SJSA1 (cell line): ENCODE measurements around the gene HTT. TPM values are rescaled to one million over a fixed set of nuclear protein-coding genes. Genes with fewer than 3 reads are reported as not detected.
A peak's percentile ranks its signal among the peaks of the same experiment; 100 is the strongest.

Experiments
- DNase-seq, 2 experiments: peaks; one replicate each; pipeline ENCODE4 v3.0.0-alpha.2; 2015 to 2020; ENCODE audit warnings: low spot score in 2 of 2, low read depth in 1 of 2
- H3K27ac ChIP-seq: fragments of 250-450 bp; sonication (Bioruptor Pico); 2 replicates; pipeline ENCODE4 v1.5.1; 2020; ENCODE audit warnings: mild to moderate bottlenecking, moderate library complexity
- H3K27me3 ChIP-seq: fragments of 250-450 bp; sonication (Bioruptor Pico); replicated peaks from 2 replicates; pipeline ENCODE4 v1.5.1; 2020; ENCODE audit warnings: mild to moderate bottlenecking, moderate library complexity
- H3K36me3 ChIP-seq: fragments of 250-450 bp; sonication (Bioruptor Pico); 2 replicates; pipeline ENCODE4 v1.5.1; 2020; ENCODE audit warnings: mild to moderate bottlenecking
- H3K4me1 ChIP-seq: fragments of 250-450 bp; sonication (Bioruptor Pico); replicated peaks from 2 replicates; pipeline ENCODE4 v1.6.1; 2021; ENCODE audit warnings: mild to moderate bottlenecking
- H3K4me3 ChIP-seq: fragments of 250-450 bp; sonication (Bioruptor Pico); 2 replicates; pipeline ENCODE4 v1.5.1; 2020; ENCODE audit warnings: mild to moderate bottlenecking
- H3K9me3 ChIP-seq: fragments of 250-450 bp; sonication (Bioruptor Pico); replicated peaks from 2 replicates; pipeline ENCODE4 v1.5.1; 2020; ENCODE audit warnings: mild to moderate bottlenecking
- total RNA-seq: library from RNA; depleted of rRNA; stranded (reverse); fragments of >200 nt; shearing (Covaris generic); gene quantifications from 2 replicates; pipeline ENCODE4 v1.2.3, GENCODE V29; 2014

The HTT gene
- total RNA-seq, 1 experiment from 2014 or later: 12.6 TPM

DNA sequence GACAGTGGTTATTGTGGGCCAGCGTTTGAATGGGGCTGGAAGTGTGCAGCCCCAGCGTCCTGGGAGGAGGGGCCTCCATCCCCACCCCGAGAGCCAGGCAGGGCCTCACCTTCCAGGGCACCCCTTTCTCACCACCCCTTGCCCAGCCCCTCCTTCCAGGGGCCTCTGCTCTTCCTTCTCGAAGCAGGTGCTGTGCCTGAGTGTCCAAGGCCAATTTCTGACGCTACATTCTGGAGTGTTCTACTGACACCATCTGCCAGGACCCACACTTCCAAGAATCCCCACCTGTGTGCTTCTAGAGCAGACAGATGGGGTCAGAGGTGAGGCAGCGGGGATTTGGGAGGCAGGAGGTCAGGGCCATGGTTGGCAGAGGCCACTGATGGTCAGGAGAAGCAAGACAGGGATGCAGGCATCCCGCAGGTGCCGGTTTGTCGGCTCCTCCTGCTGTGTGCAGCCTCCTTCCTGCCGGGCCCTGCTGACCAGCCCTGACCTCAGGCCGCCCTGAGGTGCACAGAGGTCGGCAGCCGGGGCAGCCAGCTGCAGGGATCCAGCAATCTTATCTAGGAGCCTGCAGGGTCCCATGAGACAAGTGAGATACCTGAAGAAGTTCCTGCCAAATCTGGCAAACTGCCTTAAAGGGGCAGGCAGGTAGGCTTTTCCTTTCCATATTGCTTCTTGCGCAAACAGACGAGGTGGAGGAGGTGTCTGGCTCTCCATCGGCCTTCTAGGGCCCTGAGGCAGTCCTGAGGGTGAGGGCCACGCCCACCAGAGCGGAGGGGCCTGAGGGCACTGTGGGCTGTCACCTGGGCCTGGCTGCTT is 193.3 kb downstream of the HTT start:
- no peak overlapping the region for H3K4me3 ChIP-seq
- H3K9me3 ChIP-seq: no peaks in the 10 kb centered on the region
- no peak overlapping the region for H3K27ac ChIP-seq
- H3K4me1 ChIP-seq: no peaks in the 10 kb centered on the region
- no peaks in the 10 kb centered on the region for H3K36me3 ChIP-seq
- peak in 1 of 2 experiments; percentile 6 for DNase-seq
- H3K27me3 ChIP-seq: no peaks in the 10 kb centered on the region

DNA sequence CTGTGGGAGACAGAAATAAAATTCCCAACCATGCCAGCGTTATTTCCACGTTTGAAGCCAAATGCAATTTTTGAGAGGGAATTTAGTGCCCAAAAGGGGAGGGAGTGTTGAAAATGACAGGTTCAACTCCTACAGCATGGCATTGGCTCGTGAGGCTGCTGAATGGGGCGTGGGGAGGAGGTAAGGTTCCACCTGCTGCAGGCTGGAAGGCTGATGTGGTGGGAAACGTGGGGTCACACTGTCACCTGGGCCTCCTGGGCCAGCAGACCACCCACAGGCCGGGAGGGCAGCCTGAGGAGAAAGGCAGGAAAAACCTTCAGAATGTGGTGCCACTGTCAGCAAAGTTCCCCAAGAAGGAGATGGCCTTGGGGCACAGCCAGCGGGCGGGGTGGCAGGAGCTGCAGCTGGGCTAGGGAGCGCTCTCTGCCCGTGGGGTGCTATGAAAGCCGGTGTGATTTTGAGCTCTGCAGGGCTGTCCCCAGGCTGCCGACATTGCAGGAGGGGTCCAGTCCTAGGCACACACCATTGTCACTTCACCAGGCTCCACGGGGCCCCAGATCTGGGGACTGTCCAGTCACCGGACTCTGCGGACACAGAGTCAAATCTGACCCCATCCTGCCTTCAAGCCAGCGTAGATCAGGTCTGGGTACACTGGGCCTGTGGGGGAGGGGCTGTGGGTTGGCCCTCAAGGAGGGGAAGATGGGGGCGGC is 194.1 kb downstream of the HTT start:
- H3K36me3 ChIP-seq: no peaks in the 10 kb centered on the region
- H3K4me1 ChIP-seq: no peaks in the 10 kb centered on the region
- no peak overlapping the region for H3K4me3 ChIP-seq
- DNase-seq: peak in 1 of 2 experiments; percentile 25
- no peak overlapping the region for H3K27ac ChIP-seq
- no peaks in the 10 kb centered on the region for H3K9me3 ChIP-seq
- no peaks in the 10 kb centered on the region for H3K27me3 ChIP-seq

GRCh38 chr4:3269105-3269927 is 194.8 kb downstream of the HTT start:
- H3K27ac ChIP-seq: no peak overlapping the region
- H3K9me3 ChIP-seq: no peaks in the 10 kb centered on the region
- H3K27me3 ChIP-seq: no peaks in the 10 kb centered on the region
- no peak overlapping the region for H3K4me3 ChIP-seq
- DNase-seq: peak in 1 of 2 experiments; percentile 18
- no peaks in the 10 kb centered on the region for H3K36me3 ChIP-seq
- no peaks in the 10 kb centered on the region for H3K4me1 ChIP-seq

GRCh38 chr4:3269991-3270611 is 195.6 kb downstream of the HTT start:
- H3K9me3 ChIP-seq: no peaks in the 10 kb centered on the region
- peak in 1 of 2 experiments; percentile 19 for DNase-seq
- H3K36me3 ChIP-seq: no peaks in the 10 kb centered on the region
- no peaks in the 10 kb centered on the region for H3K27me3 ChIP-seq
- no peak overlapping the region for H3K27ac ChIP-seq
- no peak overlapping the region for H3K4me3 ChIP-seq
- H3K4me1 ChIP-seq: no peaks in the 10 kb centered on the region

DNA sequence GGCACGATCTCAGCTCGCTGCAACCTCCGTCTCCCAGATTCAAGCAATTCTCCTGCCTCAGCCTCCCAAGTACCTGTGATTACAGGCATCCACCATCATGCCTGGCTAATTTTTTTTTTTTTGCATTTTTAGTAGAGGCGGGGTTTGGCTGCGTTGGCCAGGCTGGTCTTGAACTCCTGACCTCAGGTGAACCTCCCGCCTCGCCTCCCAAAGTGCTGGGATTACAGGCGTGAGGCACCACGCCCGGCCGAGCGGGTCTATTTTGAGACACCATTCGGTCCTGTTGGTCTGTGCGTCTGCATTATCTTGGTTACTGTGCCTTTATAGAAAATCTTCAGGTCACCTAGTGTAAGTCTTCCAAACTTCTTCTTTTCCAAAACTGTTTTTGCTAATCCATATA is 196.7 kb downstream of the HTT start:
- H3K9me3 ChIP-seq: no peaks in the 10 kb centered on the region
- H3K27ac ChIP-seq: no peak overlapping the region

GRCh38 chr4:3276986-3277385 is 202.5 kb downstream of the HTT start:
- no peak overlapping the region for H3K27ac ChIP-seq
- H3K27me3 ChIP-seq: no peaks in the 10 kb centered on the region
- H3K4me1 ChIP-seq: no peaks in the 10 kb centered on the region
- H3K4me3 ChIP-seq: no peak overlapping the region
- DNase-seq: no peak
- H3K36me3 ChIP-seq: no peaks in the 10 kb centered on the region
- H3K9me3 ChIP-seq: no peaks in the 10 kb centered on the region

More for the DNA sequence above, 196.7 kb downstream of the HTT start:
- no peak overlapping the region for H3K4me3 ChIP-seq
- DNase-seq: peak in 1 of 2 experiments; percentile 1
- H3K4me1 ChIP-seq: no peaks in the 10 kb centered on the region
- no peaks in the 10 kb centered on the region for H3K27me3 ChIP-seq
- H3K36me3 ChIP-seq: no peaks in the 10 kb centered on the region

GRCh38 chr4:3280466-3280865 is 206.0 kb downstream of the HTT start:
- H3K36me3 ChIP-seq: no peaks in the 10 kb centered on the region
- no peak for DNase-seq
- no peaks in the 10 kb centered on the region for H3K27me3 ChIP-seq
- no peak overlapping the region for H3K27ac ChIP-seq
- H3K4me3 ChIP-seq: no peak overlapping the region
- H3K9me3 ChIP-seq: no peaks in the 10 kb centered on the region
- no peaks in the 10 kb centered on the region for H3K4me1 ChIP-seq

DNA sequence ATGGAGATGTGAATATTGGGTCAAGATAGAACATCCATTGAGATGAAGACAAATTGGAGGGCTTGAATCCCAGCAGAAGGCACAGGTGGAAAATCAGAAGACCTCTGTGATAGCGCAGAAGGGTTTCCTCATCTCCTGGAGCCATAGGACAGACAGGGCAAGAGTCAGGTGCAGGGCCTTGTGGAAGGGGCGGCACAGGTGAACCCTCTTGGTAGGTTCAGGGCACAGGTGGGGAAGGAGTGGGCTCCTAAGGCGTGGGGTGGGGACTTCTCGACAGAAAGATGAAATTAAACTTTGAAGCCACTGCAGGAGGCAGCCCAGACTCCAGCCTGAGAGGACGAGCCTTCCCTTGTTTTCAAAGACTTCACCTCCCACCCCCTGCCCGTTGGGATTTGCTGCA is 209.0 kb downstream of the HTT start:
- Histone ChIP-seq H3K27me3 (no peaks in the 10 kb centered on the region), H3K4me3 (no peak overlapping the region), H3K27ac (no peak overlapping the region), H3K4me1 (no peaks in the 10 kb centered on the region), H3K36me3 (no peaks in the 10 kb centered on the region), H3K9me3 (no peaks in the 10 kb centered on the region)
- no peak for DNase-seq

DNA sequence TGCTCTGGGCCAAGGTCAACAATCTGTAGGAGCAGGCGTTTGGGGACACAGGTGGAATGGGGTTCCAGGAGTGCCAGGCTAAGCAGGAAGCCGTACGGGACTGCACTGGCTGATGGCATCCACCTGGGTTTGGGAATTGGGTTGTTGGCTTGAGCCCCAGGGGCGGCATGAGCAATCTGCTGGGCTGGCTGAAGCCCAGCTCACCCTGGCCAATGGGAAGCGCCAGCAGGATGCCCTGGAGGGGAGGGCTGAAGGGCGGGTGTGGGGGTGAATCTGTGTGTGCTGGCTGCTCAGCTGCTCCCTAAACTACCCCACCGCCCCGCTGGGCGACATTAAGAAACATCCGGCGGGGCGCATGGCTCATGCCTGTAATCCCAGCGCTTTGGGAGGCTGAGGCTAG is 209.4 kb downstream of the HTT start:
- Histone ChIP-seq H3K4me3 (no peak overlapping the region), H3K9me3 (no peaks in the 10 kb centered on the region), H3K27me3 (no peaks in the 10 kb centered on the region), H3K27ac (no peak overlapping the region), H3K4me1 (no peaks in the 10 kb centered on the region), H3K36me3 (no peaks in the 10 kb centered on the region)
- DNase-seq: no peak

DNA sequence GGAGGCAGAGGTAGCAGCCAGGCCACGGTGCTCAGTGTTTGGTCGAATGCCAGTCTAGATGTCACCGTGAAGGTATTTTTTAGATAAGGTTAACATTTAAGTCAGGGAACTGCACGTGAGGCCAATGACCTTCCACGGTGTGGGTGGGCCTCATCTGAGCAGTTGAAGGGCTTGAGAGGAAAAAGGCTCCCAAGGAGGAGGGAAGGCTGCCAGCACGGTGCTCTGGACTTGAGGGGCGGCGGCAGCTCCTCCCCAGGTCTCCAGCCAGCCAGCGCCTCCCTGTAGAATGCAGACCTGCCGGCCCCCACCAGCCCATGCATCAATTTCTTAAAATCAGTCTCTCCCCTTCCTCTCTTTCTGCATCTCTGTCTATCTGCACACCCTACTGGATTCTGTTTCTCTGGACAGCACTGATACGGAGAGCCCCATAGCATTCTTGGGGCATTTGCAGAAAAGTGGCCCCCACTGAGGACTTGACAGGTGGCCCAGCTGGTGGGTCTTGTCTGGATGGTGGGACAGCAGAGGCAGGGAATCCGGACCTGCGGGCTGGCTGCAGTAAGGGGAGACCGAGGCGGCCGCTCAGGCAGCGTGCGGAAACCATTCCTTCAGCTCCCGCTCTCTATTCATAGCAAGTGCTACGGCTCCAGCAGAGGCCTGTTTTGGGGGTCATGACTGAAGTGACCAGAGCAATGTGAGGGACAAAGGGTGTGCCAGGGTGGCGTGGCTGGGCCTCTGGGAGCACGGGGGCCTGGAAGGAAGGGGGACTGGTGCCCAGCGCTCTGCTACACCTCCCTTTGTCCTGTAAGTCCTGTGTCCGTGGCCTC is 210.5 kb downstream of the HTT start:
- H3K4me1 ChIP-seq: no peaks in the 10 kb centered on the region
- no peaks in the 10 kb centered on the region for H3K27me3 ChIP-seq
- no peak overlapping the region for H3K4me3 ChIP-seq
- H3K36me3 ChIP-seq: no peaks in the 10 kb centered on the region
- peak in 1 of 2 experiments; percentile 3 for DNase-seq
- no peaks in the 10 kb centered on the region for H3K9me3 ChIP-seq
- no peak overlapping the region for H3K27ac ChIP-seq

GRCh38 chr4:3285558-3286334 is 211.3 kb downstream of the HTT start:
- Histone ChIP-seq H3K36me3 (no peaks in the 10 kb centered on the region), H3K27me3 (no peaks in the 10 kb centered on the region), H3K4me3 (no peak overlapping the region), H3K9me3 (no peaks in the 10 kb centered on the region), H3K4me1 (no peaks in the 10 kb centered on the region), H3K27ac (no peak overlapping the region)
- DNase-seq: peak in 1 of 2 experiments; percentile 19
